ENCODE results near the gene USP27X. TPM values are rescaled to one million over a fixed set of nuclear protein-coding genes. Genes with fewer than 3 reads are reported as not detected.

Gene USP27X
- total and polyA plus RNA-seq, 8 donors = 3.4 to 9.2 (median 7.3) TPM

DNA sequence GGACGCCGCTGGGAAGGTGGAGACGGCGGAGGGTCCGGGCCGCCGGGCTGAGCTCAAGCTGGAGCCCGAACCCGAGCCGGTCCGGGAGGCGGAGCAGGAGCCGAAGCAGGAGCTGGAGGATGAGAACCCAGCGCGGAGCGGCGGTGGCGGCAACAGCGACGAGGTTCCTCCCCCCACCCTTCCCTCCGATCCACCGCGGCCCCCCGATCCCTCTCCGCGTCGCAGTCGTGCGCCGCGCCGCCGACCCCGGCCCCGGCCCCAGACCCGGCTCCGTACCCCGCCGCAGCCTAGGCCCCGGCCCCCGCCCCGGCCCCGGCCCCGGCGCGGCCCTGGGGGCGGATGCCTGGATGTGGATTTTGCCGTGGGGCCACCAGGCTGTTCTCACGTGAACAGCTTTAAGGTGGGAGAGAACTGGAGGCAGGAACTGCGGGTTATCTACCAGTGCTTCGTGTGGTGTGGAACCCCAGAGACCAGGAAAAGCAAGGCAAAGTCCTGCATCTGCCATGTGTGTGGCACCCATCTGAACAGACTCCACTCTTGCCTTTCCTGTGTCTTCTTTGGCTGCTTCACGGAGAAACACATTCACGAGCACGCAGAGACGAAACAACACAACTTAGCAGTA, 483 bp downstream of the USP27X start:
- intact Hi-C loops (cut with DNase I) = no loop called here
- no peaks in the 10 kb centered on the region for H3K9me3 ChIP-seq
- no peak for DNase-seq
- peak overlapping the region; percentile 73 to 78 for H3K27ac ChIP-seq
- H3K4me1 ChIP-seq = peaks cover 0 to 8% of the 10 kb centered on the region in 2 donors
- H3K4me3 ChIP-seq = peak overlapping the region; percentile 42 to 53
- TF ChIP-seq CTCF (IDR thresholded peaks at IDR 0.05) = no peak
- ATAC-seq = peak; percentile 11
- no peaks in the 10 kb centered on the region for H3K27me3 ChIP-seq
- H3K36me3 ChIP-seq = no peaks in the 10 kb centered on the region

- H3K27me3 ChIP-seq = no peaks in the 10 kb centered on the region
- no peak for ATAC-seq
- no peak overlapping the region for H3K27ac ChIP-seq
- intact Hi-C loops (cut with DNase I) = no loop called here
- TF ChIP-seq CTCF (IDR thresholded peaks at IDR 0.05) = no peak
- DNase-seq = no peak
- no peak overlapping the region for H3K4me3 ChIP-seq
- H3K36me3 ChIP-seq = no peaks in the 10 kb centered on the region
- peaks cover 0 to 8% of the 10 kb centered on the region in 2 donors for H3K4me1 ChIP-seq
- no peaks in the 10 kb centered on the region for H3K9me3 ChIP-seq
Observed at GRCh38 chrX:49880668-49881067, 1.4 kb downstream of the USP27X start.

DNA sequence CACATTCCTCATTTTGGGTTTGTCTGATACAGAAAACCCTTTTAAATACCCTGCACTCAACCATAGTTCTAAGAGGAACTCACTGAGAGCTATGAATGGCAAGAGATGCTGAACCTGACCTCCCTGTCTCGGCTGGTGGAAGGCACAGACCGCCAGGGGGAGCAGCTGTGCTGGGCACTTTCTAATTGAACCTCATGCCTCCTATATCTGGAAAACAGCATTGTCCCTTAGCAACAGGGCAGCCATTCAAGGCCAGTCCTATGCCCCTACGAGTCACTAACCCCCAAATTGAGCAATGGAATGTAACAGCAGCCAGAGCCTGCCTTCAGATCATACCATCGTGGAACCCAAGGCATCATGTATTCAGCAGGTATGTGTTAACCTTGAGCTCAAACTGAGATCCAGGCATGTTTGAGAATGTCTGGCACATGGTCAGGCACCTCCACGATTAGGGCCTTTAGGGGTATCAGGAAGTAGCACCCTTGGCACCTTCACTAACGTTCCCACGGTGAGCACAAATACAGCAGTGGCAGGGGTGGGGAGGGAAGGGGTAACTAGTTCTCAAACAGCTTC, 5.1 kb downstream of the USP27X start:
- Histone ChIP-seq H3K27me3 (no peaks in the 10 kb centered on the region), H3K4me1 (no peaks in the 10 kb centered on the region), H3K36me3 (no peaks in the 10 kb centered on the region), H3K9me3 (no peaks in the 10 kb centered on the region), H3K27ac (no peak overlapping the region), H3K4me3 (no peak overlapping the region)
- intact Hi-C loops (cut with DNase I) = no loop called here
- DNase-seq = peak in 3 of 4 donors; percentile 46 to 76 (median 54)
- ATAC-seq = peak; percentile 70
- TF ChIP-seq CTCF (IDR thresholded peaks at IDR 0.05) = peak; percentile 52 to 57

DNA sequence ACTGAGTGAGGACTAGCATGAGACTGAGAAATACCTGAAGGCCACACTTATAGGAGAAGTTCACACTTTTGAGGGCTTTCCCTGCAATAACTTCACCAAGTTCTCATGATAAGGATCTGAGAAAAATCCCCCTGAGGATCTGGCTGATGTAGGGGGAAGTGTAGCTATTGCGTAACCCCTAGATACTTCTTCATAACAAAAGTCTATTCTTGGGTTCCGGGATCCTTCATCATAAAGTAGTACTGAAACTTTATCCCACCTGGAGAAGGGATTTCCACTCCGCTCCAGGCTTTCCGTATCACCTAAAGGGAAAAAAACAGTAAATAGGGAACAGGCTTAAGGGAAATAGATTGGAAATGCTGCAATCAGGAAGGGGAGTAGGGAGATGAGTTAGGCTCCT, 13.3 kb downstream of the USP27X start:
- ATAC-seq (no peak), DNase-seq (no peak)
- Histone ChIP-seq H3K27me3 (no peaks in the 10 kb centered on the region), H3K9me3 (peaks cover 0 to 3% of the 10 kb centered on the region in 2 donors), H3K36me3 (no peaks in the 10 kb centered on the region), H3K27ac (no peak overlapping the region), H3K4me1 (no peaks in the 10 kb centered on the region), H3K4me3 (no peak overlapping the region)
- intact Hi-C loops (cut with DNase I) = no loop called here
- no peak for TF ChIP-seq CTCF (IDR thresholded peaks at IDR 0.05)

DNA sequence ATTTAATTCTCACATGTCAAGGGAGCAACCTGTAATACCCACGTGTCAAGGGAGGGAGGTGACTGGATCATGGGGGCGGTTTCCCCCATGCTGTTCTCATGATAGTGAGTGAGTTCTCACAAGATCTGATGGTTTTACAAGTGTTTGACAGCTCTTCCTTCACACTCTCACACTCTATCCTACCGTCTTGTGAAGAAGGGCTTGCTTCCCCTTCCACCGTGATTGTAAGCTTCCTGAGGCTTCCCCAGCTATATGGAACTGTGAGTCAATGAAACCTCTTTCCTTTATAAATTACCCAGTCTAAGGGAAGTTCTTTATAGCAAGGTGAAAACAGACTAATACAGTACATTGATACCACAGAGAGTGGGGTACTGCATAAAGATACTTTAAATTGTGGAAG, 17.7 kb downstream of the USP27X start:
- no peaks in the 10 kb centered on the region for H3K27me3 ChIP-seq
- H3K9me3 ChIP-seq = peaks cover 0 to 3% of the 10 kb centered on the region in 2 donors
- no peak overlapping the region for H3K4me3 ChIP-seq
- H3K36me3 ChIP-seq = no peaks in the 10 kb centered on the region
- no peak overlapping the region for H3K27ac ChIP-seq
- no peaks in the 10 kb centered on the region for H3K4me1 ChIP-seq
- no peak for DNase-seq
- TF ChIP-seq CTCF (IDR thresholded peaks at IDR 0.05) = no peak
- ATAC-seq = no peak
- intact Hi-C loops (cut with DNase I) = no loop called here
